HCT116 (cell line): ENCODE measurements around the gene VEGFA. TPM values are rescaled to one million over a fixed set of nuclear protein-coding genes. Genes with fewer than 3 reads are reported as not detected.

Experiments used
- ATAC-seq: fragments of 200-7000 bp; cut with Tn5 transposase; 2 replicates; pipeline ENCODE4 v1.9.1; 2020; ENCODE audit warnings: mild to moderate bottlenecking, moderate library complexity
- BruUV-seq: library from RNA; stranded (reverse); fragments of 400-500 nt; replicated peaks from 2 replicates; lab custom pipeline; 2021; lab: Mats Ljungman, UMichigan
- CTCF ChIA-PET: fragments of 300-600 bp; sonication (Branson Sonifier 250); formaldehyde crosslinking; loops from one replicate; lab custom pipeline; 2021; ENCODE audit warnings: antibody characterized with exemption; lab: Charles Lee
- POLR2A ChIA-PET: fragments of 300-600, 350-600 bp; sonication (Branson Sonifier 250); formaldehyde crosslinking; loops from one replicate; lab custom pipeline; 2021; ENCODE audit warnings: antibody characterized with exemption; lab: Charles Lee
- RAD21 ChIA-PET, 2 experiments: fragments of 300-600 bp; sonication (Branson Sonifier 250); formaldehyde crosslinking; loops; one replicate each; lab custom pipeline; 2023; ENCODE audit warnings: low total read pairs in 2 of 2; ENCODE audit not compliant: uncharacterized antibody in 2 of 2, unreplicated experiment in 2 of 2, low non-redundant PET in 1 of 2; lab: Charles Lee
- DNase-seq: peaks from one replicate; pipeline ENCODE4 v3.0.0-alpha.2; 2010; ENCODE audit warnings: low read depth, low spot score
- H2AFZ ChIP-seq: fragments of 200-600 bp; shearing (Covaris generic), sonication (generic); 2 replicates; pipeline ENCODE4 v1.6.1; 2017; ENCODE audit warnings: low read depth, mixed run types, mixed read lengths, antibody characterized with exemption, low read length; ENCODE audit not compliant: poor library complexity, severe bottlenecking
- H3K27ac ChIP-seq: 2 replicates; pipeline ENCODE4 v1.5.1; 2012; ENCODE audit warnings: low read depth, low read length
- H3K27me3 ChIP-seq: fragments of 200-600 bp; sonication (generic); 2 replicates; pipeline ENCODE4 v1.6.1; 2016; ENCODE audit warnings: mixed run types, low read length, mixed read lengths; ENCODE audit not compliant: insufficient read depth
- H3K36me3 ChIP-seq, 2 experiments: fragments of 200-500 bp in 1 of 2; fragments of 200-600 bp in 1 of 2; sonication (Bioruptor generic) in 1 of 2; sonication (generic) in 1 of 2; 2 replicates each; pipeline versions ENCODE4 v1.5.1 to v1.6.1; 2014 to 2016; ENCODE audit warnings: low read length in 2 of 2, inconsistent platforms in 1 of 2, mixed read lengths in 1 of 2, mixed run types in 1 of 2; ENCODE audit not compliant: insufficient read depth in 2 of 2, control insufficient read depth in 1 of 2
- H3K4me1 ChIP-seq, 2 experiments: fragments of 200-600 bp in 1 of 2; sonication (generic) in 1 of 2; 2 replicates each; pipeline versions ENCODE4 v1.5.1 to v1.6.1; 2012 to 2017; ENCODE audit warnings: low read length in 2 of 2, inconsistent platforms in 1 of 2, mild to moderate bottlenecking in 1 of 2, mixed read lengths in 1 of 2, mixed run types in 1 of 2, moderate library complexity in 1 of 2; ENCODE audit not compliant: insufficient read depth in 2 of 2, control insufficient read depth in 1 of 2
- H3K4me2 ChIP-seq: fragments of 200-600 bp; sonication (generic); 2 replicates; pipeline ENCODE4 v1.6.1; 2017; ENCODE audit warnings: mixed run types, low read length, mixed read lengths
- H3K4me3 ChIP-seq, 2 experiments: fragments of 200-600 bp in 1 of 2; sonication (generic) in 1 of 2; replicated peaks in 1 of 2; 2 replicates each; pipeline ENCODE4 v1.5.1; 2011 to 2016; ENCODE audit warnings: low read length in 2 of 2, control low read depth in 1 of 2, low read depth in 1 of 2, mild to moderate bottlenecking in 1 of 2, mixed read lengths in 1 of 2, mixed run types in 1 of 2
- H3K79me2 ChIP-seq: fragments of 200-600 bp; sonication (generic); 2 replicates; pipeline ENCODE4 v1.6.1; 2017; ENCODE audit warnings: mild to moderate bottlenecking, mixed run types, low read length, moderate library complexity, mixed read lengths; ENCODE audit not compliant: insufficient read depth
- H3K9ac ChIP-seq: fragments of 200-600 bp; sonication (generic); 2 replicates; pipeline ENCODE4 v1.6.1; 2016; ENCODE audit warnings: low read length, mixed read lengths
- H3K9me2 ChIP-seq: fragments of 200-600 bp; sonication (generic), shearing (Covaris generic); 2 replicates; pipeline ENCODE4 v1.6.1; 2017; ENCODE audit warnings: mixed run types, mild to moderate bottlenecking, moderate library complexity; ENCODE audit not compliant: insufficient read depth
- H3K9me3 ChIP-seq, 2 experiments: fragments of 200-500 bp in 1 of 2; fragments of 200-600 bp in 1 of 2; sonication (Bioruptor generic) in 1 of 2; sonication (generic) in 1 of 2; 2 replicates each; pipeline ENCODE4 v1.6.1; 2014 to 2017; ENCODE audit warnings: low read length in 2 of 2, mixed read lengths in 2 of 2, inconsistent platforms in 1 of 2, low read depth in 1 of 2, mild to moderate bottlenecking in 1 of 2, mixed run types in 1 of 2, moderate library complexity in 1 of 2; ENCODE audit not compliant: control insufficient read depth in 1 of 2, insufficient read depth in 1 of 2
- H4K20me1 ChIP-seq: fragments of 200-600 bp; sonication (generic), shearing (Covaris generic); 2 replicates; pipeline ENCODE4 v1.6.1; 2017; ENCODE audit warnings: mixed run types, mild to moderate bottlenecking, moderate library complexity; ENCODE audit not compliant: insufficient read depth
- ATF3 ChIP-seq: IDR thresholded peaks from 2 replicates; pipeline ENCODE4 v1.6.1; 2012
- CBX3 ChIP-seq: IDR thresholded peaks from 2 replicates; pipeline ENCODE4 v1.6.1; 2012; ENCODE audit warnings: low read depth
- JUND ChIP-seq: IDR thresholded peaks from 2 replicates; pipeline ENCODE4 v1.6.1; 2012
- REST ChIP-seq: IDR thresholded peaks from 2 replicates; pipeline ENCODE4 v1.6.1; 2012; ENCODE audit warnings: low read depth
- SP1 ChIP-seq: IDR thresholded peaks from 2 replicates; pipeline ENCODE4 v1.6.1; 2012; ENCODE audit warnings: low read depth
- TCF7L2 ChIP-seq: IDR thresholded peaks from 2 replicates; pipeline ENCODE4 v1.7.0; 2011; ENCODE audit warnings: borderline replicate concordance, inconsistent platforms; ENCODE audit not compliant: insufficient read depth, insufficient read length; ENCODE audit errors: extremely low read depth
- ZBTB33 ChIP-seq: IDR thresholded peaks from 2 replicates; pipeline ENCODE4 v1.6.1; 2011; ENCODE audit warnings: mild to moderate bottlenecking, low read length, moderate library complexity; ENCODE audit not compliant: insufficient replicate concordance; ENCODE audit errors: extremely low read depth
- ZFX ChIP-seq: fragments of 450-650 bp; IDR thresholded peaks from 2 replicates; pipeline ENCODE4 v1.6.1; 2017
- intact Hi-C: fragments of 100-400 bp; cut with micrococcal nuclease; formaldehyde crosslinking; loops from 2 replicates; pipeline ENCODE4 v1.10.0; 2022
- total RNA-seq: library from RNA; stranded (reverse); gene quantifications from one replicate; pipeline ENCODE4 v1.2.1, GENCODE V29; 2021; ENCODE audit not compliant: unreplicated experiment

Gene VEGFA
- total RNA-seq, 1 experiment from 2014 or later = 112 TPM

GRCh38 chr6:43763812-43764522, 6.0 kb upstream of the VEGFA start:
- TF ChIP-seq ZBTB33 (no peak), TCF7L2 (no peak), REST (no peak), JUND (no peak), CBX3 (no peak), ZFX (no peak), ATF3 (no peak), SP1 (no peak)
- TF ChIP-seq, all 23 proteins: peak for 0
- Histone ChIP-seq H3K4me2 (no peak overlapping the region), H3K4me3 (no peak overlapping the region), H3K9me2 (no peaks in the 10 kb centered on the region), H3K27me3 (no peaks in the 10 kb centered on the region; the same call in 1 of the 2 replicates), H3K9ac (no peak overlapping the region), H3K79me2 (no peaks in the 10 kb centered on the region), H3K27ac (no peak overlapping the region), H3K9me3 (no peaks in the 10 kb centered on the region), H4K20me1 (no peaks in the 10 kb centered on the region), H2AFZ (no peak overlapping the region), H3K36me3 (no peaks in the 10 kb centered on the region), H3K4me1 (peaks cover 0 to 5% of the 10 kb centered on the region in 2 experiments; a peak in 1 of 4 replicates)
- ATAC-seq (no peak), DNase-seq (no peak)
- intact Hi-C loops = no loop called here
- ChIA-PET CTCF (no interaction called here), POLR2A (no interaction called here), RAD21 (no interaction called here)
- BruUV-seq = no TSS peak
